Measurements from ENCODE around the gene GRPEL1.

Gene GRPEL1

DNA sequence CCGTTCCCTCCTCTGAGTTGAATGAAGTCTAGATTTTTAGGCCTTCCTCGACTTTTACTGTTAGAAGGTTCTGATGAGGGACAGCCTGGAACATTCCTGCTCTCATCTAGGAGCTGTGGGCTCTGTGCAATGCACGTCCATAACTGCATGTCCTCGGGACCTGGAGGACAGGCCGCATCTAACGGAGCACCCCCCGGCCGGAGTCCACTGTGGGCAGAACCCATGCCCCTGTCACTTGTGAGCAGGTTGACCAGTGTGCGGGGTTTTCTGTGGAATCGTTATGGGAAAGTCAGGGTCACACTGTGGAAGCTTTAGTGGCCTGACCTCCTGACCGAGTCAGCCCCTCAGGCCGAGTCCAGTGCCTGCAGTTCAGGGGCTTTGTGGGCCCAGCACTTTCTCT, 44.0 kb downstream of the GRPEL1 start:
- no peak for DNase-seq (ENCODE audit: low read depth in 2 of 2)

DNA sequence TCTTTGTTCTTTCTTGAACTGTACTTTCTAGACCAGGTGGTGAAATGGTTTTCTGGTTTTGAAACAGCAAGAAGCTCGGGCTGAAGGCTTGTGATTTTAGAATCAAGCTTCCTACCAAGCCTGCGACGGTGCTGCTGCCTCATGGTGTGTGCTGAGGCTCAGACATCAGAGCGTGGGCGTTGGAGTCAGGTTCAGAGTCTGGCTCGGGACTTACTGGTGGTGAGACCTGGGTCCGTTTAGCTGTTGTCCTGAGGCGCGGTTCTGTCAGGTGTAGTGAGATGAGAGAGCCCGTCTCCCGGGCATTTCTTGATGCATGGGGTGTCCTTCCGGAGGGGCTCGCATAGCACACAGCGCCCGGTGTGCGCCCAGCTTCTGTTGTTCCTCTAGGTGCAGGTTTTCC, 44.4 kb downstream of the GRPEL1 start:
- DNase-seq (ENCODE audit: low read depth in 2 of 2) = no peak

DNA sequence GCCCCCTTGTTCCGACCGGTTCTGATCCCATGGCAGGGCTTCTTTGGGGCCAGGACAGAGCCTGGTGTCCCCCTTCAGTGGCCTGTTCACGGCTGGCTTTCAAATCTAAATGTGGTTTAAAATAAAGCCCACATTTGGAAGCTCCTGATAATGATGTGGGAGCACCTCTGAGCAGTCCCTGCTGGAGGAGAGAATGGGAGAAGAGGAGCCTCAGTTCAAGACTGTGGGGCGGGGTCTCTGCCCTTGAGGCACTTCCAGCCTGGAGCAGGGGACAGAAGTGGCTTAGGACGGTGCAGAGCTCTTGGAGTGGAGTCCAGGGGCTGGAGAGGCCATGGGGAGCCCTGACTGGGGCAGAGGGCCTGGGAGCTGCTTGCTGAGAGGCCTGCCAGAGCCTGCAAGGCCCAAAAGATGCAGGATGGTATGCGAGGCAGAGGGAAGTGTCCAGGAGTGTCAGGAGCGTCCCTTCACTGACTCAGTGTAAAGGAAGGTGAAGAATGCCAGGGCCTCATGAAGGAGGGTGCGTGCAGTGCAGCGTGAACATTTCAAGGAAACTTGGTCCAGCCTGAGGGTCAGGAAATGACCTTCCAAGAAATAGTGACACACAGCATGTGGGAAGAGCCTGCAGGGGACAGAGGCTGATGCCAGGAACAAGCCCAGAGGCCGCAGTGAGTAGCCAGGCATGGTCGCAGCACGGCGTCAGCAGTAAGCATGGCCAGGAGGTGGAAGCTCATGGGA, 45.8 kb downstream of the GRPEL1 start:
- DNase-seq (ENCODE audit: low read depth in 2 of 2) = no peak

DNA sequence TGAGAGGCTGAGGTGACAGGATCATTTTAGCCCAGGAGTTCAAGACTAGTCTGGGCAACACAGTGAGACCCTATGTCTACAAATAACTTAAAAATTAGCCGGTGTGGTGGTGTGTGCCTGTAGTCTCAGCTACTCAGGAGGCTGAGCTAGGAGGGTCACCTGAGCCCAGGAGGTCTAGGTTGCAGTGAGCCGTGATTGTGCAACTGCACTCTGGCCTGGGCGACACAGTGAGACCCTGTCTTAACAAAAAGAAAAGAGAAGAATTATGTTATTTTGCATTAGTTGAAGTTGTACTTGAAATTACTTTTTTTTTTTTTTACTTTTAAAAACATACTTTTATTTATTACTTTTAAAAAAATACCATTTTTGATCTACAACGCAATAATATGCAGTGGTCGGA, 46.5 kb downstream of the GRPEL1 start:
- no peak for DNase-seq (ENCODE audit: low read depth in 2 of 2)

DNA sequence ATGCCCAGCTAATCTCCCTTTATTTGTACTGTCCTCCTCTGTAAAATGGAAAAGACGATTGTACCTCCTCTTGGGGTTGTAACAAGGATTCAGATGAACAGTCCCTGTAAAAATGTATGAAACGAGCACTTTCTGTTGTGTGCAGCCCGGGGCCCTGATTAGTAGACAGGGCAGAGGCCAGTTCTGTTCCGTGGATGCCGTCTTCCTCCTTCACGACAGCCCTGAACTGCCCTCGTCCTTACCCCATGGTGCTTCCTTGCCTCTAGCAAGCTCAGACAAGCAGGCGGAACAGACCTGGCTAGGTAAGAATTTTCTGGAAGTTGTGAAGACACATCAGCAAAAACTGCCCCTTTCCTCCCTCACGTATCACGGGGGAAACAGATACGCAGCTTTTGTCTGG, 47.0 kb downstream of the GRPEL1 start:
- DNase-seq (ENCODE audit: low read depth in 2 of 2) = no peak

DNA sequence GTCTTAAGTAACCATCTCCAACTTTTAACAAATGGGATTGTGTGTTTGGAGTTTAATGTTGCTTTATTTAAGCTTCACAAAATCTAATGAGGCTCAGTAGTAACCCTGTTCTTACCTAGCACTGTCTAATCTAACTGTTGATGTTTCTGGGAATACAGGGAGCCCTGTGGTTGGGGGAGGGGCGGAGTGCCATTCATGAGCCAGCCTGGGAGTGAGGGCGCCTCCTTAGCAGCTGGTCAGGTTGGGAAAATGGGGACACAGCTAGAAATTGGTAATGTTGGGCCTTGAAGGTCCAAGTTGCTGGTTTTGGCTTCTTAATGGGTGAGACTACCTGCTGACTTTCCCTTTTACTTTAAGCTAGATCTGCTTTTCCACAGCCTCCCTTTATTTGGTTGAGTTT, 47.6 kb downstream of the GRPEL1 start:
- DNase-seq (ENCODE audit: low read depth in 2 of 2) = no peak

DNA sequence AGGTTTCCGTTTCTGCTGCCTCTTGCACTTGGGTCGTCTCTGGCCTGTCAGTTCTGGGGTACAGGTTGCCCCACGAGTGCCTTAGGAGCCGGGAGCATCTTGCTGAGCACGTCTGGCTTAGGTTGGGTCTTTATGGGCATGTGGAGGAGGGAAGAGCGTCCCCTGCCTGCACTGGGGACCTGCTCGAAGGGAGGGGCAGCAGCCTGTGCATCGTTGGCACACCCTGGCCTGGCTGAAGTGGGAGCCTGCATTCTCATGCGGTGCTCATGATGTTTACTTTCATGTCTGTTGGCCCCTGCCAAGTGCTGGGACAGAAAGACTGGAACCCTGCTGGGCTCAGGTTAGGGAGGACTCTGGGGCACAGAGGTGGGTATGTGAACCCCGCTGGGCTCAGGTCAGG, 48.5 kb downstream of the GRPEL1 start:
- DNase-seq (ENCODE audit: low read depth in 2 of 2) = no peak

DNA sequence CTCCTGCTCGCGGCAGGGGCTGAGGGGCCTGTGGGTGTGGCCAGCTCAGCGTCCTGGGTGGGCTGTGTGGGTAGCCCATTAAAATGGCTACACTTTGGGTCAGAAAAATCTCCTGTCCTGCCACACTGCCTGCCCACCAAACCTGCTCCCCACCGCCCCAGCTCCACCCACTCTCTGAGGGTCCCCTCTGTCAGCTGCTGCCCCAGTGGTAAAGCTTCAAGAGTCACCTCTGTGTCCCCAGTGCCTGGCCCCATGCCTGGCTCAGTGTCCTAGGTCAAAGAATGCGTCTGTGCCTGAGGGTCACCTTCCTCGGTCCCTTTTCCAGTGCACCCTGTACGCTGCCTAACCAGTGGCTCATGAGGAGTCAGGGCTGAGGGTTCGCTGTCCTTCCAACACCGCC, 49.6 kb downstream of the GRPEL1 start:
- no peak for DNase-seq (ENCODE audit: low read depth in 2 of 2)

DNA sequence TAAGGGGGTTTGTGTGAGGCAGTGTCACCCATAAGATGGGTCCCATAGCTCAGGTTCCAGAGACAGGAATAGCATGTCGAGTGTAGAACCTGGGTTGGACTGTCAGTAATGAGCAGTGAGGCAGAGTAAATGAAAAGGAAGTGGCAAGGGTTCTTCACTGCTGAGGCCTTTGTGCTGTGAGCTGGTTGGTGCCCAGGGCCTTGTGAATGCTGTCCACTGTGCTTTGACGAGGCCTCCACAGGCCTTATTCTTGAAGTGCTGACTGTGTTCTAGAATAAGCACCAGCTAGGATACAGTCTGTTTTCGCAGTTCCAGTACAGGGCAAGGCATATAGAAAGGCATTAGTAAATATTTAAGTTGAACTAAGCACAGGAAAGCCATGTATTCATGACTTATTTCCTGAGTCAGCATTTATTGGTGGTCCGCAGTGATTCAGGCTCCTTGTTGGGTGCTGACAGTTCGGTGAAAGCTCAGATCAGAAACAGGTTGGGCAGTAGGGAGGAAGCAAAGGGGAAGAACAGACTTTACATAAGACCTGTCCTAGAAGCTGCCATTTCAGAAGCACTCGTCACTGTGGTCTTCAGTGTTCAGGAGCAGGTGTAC, 50.3 kb downstream of the GRPEL1 start:
- DNase-seq (ENCODE audit: low read depth in 2 of 2) = no peak

DNA sequence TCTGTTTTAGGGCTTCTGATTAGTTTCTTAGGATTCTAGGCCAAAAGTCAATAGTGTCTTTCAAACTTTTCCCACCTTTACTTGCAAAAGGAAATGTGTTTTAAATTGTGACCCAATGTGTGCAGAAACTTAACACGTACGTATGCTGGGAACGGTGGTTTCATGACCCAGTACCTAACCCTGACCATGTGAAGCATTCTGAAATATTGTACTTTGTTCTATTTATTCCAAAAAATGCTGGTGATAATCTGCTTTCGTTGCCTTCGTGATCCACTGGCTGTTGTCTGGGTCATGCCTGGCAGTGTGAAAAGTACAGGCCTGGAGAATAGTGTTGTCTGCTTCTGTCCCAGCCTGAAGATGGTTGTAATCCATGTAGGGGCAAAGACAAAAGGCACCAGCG, 51.4 kb downstream of the GRPEL1 start:
- DNase-seq (ENCODE audit: low read depth in 2 of 2) = no peak

DNA sequence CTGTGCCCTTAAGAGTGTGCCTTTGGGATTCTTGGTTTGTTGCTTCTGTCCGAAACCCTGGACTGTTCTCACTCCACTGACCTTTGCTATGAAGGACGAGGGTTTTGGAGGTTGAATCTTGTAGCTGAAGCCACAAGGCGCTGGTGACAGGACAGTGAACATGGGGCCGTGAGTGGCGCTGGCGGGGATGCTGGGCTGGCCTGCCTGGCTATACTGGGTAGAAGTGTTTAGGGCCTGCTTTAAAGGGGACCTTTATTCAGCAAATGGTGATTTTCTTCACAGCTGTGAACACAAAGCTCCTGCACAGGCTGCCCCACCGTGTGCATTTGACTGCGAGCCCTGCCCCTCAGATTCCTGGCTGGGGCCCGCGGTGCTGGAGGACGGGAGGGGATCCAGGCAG, 51.8 kb downstream of the GRPEL1 start:
- DNase-seq (ENCODE audit: low read depth in 2 of 2) = no peak

DNA sequence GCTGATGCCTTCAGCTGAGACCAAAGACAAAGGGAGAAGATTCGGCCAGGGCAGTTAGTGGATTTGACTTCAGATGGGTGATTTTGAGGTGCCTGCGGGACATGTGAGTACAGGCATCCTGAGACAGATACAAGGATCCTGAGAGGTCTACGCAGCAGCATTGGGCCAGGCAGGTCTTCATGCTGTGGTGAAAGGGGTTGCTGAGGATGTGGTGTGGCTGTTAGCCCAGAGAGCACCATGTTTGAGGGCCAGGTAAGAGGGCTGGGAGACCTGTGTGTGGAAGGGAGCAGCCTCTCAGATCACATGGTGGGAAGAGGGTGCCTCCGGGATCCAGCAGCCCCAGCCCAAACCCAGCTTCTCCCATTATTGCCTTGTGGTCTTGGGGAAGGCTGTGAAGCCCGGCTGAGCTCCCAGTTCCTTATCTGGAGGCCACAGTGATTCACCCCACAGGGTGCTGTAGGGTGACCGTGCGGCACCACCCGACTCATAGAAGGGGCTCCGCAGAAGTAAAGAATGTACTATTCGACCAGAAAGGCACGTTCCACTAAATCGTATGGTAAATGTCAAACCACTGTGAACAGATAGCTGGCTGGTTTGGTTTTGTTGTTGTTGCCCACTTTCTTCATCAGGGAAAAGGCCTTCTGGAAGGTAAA, 52.4 kb downstream of the GRPEL1 start:
- DNase-seq (ENCODE audit: low read depth in 2 of 2) = no peak

DNA sequence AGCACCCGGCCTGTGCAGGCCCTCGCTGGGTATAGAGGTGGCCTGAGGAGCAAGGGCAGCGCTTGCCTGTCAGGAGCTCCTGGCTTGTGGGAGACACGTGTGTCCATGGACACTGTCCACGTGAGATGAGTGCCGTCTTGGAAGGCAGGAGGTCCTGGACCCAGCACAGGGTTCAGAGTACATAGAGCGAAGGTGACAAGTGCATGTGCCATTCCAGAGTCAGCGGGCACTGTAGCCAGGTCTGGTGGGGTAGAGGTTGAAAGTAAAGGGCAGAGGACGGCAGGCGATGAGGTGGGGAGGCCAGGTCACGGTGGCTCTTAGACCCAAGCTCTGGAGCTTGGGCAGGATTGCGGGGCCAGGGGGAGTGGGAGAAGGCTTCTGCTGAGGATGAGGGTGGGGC, 53.0 kb downstream of the GRPEL1 start:
- DNase-seq (ENCODE audit: low read depth in 2 of 2) = no peak

DNA sequence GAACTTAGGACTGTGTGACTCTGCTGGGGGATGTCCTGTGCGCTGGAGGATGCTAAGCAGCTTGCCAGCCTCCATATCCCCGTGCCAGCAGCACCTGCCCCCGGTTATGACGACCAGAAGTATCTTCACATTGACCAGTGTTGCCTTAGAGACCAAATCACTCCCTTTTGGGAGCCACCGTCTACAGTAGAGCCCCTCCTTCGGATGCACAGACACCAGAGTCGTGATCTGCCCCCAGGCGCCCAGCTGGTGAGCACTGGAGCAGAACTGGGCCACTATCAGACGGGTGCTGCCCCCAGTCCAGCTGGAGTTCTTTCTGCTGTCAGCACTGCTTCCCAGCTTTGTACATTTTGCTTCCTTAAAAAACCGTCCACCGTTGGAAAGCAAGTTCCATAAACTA, 54.7 kb downstream of the GRPEL1 start:
- DNase-seq (ENCODE audit: low read depth in 2 of 2) = no peak

DNA sequence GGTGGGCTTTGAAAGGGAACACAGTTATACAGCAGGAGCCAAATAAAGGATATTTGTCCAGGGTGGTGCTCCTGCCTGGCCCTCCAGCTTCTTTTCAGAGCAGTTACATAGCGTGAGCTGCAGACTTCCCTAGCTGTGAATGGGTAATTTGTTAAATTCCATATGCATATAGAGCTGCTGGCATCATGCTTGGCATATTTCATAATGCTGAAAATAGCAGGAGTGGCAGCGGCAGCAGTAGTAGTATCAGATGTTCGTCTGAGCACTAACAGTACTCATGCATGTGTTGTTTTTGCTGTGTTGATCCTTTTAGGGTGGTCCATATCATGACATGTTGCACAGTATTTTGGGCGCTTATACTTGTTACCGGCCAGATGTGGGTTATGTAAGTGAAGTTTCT, 58.3 kb downstream of the GRPEL1 start:
- no peak for DNase-seq (ENCODE audit: low read depth in 2 of 2)

Measured in stimulated activated CD4-positive, alpha-beta T cell treated with anti-CD3 and anti-CD28 coated beads, Interleukin-1b, Interleukin-23, amount 100 ng/mL, for 4 hours (primary cell).